Measurements from ENCODE around the gene HBQ1.
A peak's percentile ranks its signal among the peaks of the same experiment; 100 is the strongest.
"Not testable (repeated sequence)": the region's sequence is repeated elsewhere in the genome, so short reads cannot be mapped to it uniquely, and the experiment has no call there.

Gene HBQ1

DNA sequence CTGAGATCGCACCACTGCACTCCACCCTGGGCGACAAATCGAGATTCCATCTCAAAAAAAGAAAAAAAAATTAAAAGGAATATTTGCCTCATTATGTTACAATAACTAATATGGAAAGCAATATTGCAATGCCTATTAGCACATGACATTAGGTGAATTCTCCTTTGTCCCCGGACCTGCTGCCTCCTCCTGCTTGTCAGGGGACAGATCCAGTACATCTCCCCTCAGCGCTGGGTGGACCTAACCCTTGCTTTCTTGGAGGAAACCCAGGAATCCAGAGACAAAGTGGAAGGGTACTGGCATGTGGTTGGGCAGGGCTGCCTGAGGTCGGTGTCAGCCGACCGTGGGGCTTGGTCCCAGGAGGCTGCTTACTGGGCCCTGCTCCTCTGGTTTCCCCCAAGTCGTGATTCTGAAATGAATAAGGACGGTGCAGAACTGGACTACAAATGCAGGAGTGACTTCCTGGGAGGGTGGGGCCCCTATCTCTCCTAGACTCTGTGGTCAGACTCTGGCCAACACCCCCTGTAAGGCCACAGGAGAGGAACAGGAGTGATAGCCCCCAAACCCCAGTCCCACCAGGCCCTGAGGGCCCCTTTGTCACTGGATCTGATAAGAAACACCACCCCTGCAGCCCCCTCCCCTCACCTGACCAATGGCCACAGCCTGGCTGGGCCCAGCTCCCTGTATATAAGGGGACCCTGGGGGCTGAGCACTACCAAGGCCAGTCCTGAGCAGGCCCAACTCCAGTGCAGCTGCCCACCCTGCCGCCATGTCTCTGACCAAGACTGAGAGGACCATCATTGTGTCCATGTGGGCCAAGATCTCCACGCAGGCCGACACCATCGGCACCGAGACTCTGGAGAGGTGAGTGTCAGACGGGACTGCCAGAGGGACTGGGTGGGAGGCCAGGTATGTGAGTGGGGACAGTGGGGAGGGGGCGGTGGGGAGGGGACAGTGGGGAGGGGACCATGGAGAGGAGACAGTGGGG lies 27.8 kb upstream of the HBQ1 start, which contains the start of gene HBZ:
HBZ (plus strand) TSS at position 504 of the 988 bp plus-strand sequence; CDS start at position 770, 266 bp downstream.
- no peaks in the 10 kb centered on the region for H4K20me1 ChIP-seq (ENCODE audit: insufficient read depth)
- TF ChIP-seq, protein P1, sequence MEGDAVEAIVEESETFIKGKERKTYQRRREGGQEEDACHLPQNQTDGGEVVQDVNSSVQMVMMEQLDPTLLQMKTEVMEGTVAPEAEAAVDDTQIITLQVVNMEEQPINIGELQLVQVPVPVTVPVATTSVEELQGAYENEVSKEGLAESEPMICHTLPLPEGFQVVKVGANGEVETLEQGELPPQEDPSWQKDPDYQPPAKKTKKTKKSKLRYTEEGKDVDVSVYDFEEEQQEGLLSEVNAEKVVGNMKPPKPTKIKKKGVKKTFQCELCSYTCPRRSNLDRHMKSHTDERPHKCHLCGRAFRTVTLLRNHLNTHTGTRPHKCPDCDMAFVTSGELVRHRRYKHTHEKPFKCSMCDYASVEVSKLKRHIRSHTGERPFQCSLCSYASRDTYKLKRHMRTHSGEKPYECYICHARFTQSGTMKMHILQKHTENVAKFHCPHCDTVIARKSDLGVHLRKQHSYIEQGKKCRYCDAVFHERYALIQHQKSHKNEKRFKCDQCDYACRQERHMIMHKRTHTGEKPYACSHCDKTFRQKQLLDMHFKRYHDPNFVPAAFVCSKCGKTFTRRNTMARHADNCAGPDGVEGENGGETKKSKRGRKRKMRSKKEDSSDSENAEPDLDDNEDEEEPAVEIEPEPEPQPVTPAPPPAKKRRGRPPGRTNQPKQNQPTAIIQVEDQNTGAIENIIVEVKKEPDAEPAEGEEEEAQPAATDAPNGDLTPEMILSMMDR (conservative IDR thresholded peaks at IDR 0.05; ENCODE audit: low read depth, low read length) = no peak
- H3K4me2 ChIP-seq = no peak within 1 kb of the TSS
- no peak within 1 kb of the TSS for H3K4me3 ChIP-seq (IDR thresholded peaks at IDR 0.05; ENCODE audit: insufficient read depth, low read depth, low read length)
- H2AFZ ChIP-seq (ENCODE audit: low read depth) = no peak within 1 kb of the TSS
- peaks cover 9% of the 10 kb centered on the region for H3K4me1 ChIP-seq (ENCODE audit: low read depth, poor library complexity, severe bottlenecking)
- H3K9ac ChIP-seq = no peak within 1 kb of the TSS
- H3K27me3 ChIP-seq (ENCODE audit: insufficient read depth, low read depth) = peaks cover 69% of the 10 kb centered on the region
- no peak within 1 kb of the TSS for H3K27ac ChIP-seq
- no peaks in the 10 kb centered on the region for H3K79me2 ChIP-seq (ENCODE audit: insufficient read depth, low read depth)
- no peaks in the 10 kb centered on the region for H3K36me3 ChIP-seq (ENCODE audit: insufficient read depth)

DNA sequence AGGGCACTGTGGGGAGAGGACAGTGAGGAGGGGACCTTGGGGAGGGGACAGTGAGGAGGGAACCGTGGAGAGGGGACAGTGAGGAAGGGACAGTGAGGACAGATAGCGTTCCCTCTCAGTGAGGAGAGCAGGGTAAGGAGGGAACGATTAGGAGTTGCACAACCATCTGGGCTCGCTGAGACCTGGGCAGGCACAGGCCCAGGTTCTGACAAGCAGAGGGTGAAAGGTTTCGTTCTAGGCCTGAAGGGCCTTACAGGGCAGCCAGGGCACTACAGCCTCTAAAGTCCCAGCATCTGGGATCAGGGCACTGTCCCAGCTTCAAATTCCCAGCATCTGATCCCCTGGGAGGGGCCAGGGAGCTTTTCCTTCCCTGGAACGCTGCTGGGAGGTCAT lies 27.1 kb upstream of the HBQ1 start:
- H3K4me3 ChIP-seq (IDR thresholded peaks at IDR 0.05; ENCODE audit: insufficient read depth, low read depth, low read length); H3K9ac ChIP-seq; H4K20me1 ChIP-seq (ENCODE audit: insufficient read depth); H3K36me3 ChIP-seq (ENCODE audit: insufficient read depth); H3K4me2 ChIP-seq; H3K79me2 ChIP-seq (ENCODE audit: insufficient read depth, low read depth); H3K27ac ChIP-seq; H3K4me1 ChIP-seq (ENCODE audit: low read depth, poor library complexity, severe bottlenecking); H2AFZ ChIP-seq (ENCODE audit: low read depth): not testable (repeated sequence)
- peaks cover 70% of the 10 kb centered on the region for H3K27me3 ChIP-seq (ENCODE audit: insufficient read depth, low read depth)

DNA sequence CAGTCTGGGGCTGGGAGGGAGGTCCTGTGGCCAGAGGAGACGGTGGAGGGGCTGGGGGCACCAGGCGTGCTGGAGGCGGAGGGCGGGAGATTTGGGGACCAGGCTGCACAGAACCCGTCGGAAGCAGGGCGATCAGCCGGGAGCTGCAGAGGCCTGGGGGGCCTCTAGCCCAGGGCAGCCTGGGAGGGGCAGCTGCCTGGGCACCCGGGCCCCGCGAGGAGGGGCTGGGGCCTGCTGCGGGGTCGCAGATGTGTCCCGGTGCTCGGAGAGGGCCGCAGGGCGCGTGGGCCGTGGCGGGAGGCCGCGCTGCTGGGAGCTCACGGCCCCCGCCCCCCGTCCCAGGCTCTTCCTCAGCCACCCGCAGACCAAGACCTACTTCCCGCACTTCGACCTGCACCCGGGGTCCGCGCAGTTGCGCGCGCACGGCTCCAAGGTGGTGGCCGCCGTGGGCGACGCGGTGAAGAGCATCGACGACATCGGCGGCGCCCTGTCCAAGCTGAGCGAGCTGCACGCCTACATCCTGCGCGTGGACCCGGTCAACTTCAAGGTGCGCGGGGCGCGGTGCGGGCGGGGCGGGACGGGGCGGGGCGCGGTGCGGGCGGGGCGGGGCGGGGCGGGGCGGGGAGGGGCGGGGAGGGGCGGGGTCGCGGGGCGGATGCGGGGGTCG lies 26.6 kb upstream of the HBQ1 start:
- not testable (repeated sequence) for H2AFZ ChIP-seq (ENCODE audit: low read depth); H3K36me3 ChIP-seq (ENCODE audit: insufficient read depth); H3K79me2 ChIP-seq (ENCODE audit: insufficient read depth, low read depth); H3K4me3 ChIP-seq (IDR thresholded peaks at IDR 0.05; ENCODE audit: insufficient read depth, low read depth, low read length); H3K4me1 ChIP-seq (ENCODE audit: low read depth, poor library complexity, severe bottlenecking); H3K9ac ChIP-seq; H3K27ac ChIP-seq; H4K20me1 ChIP-seq (ENCODE audit: insufficient read depth); H3K4me2 ChIP-seq
- peaks cover 69% of the 10 kb centered on the region for H3K27me3 ChIP-seq (ENCODE audit: insufficient read depth, low read depth)

DNA sequence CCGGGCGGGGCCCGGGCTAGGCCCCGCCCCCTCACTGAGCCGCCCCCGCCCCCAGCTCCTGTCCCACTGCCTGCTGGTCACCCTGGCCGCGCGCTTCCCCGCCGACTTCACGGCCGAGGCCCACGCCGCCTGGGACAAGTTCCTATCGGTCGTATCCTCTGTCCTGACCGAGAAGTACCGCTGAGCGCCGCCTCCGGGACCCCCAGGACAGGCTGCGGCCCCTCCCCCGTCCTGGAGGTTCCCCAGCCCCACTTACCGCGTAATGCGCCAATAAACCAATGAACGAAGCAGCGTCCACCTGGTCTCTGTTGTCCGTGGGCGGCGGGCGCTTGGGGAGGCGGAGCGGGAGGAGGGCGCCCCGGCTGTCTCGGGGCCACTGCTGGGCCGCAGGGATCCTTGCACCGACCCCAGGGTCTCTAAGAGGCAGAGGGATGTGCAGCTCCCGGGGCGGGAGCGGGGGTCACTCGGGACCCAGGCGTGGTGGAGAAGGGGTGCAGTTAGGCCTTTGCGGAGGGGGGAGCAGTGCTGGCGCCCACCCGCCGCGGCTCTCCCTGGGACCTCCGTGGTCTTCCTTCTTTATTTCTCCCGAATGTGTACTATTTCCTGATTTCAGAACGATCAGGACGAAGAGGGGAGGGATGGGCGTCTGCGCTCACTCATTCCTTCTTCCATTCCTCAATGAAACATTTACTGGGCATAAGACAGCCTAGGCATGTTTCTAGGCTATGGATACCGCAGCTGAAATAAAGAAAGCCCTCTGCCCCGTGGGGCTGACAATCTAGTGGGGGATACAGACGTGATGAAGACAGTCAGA lies 25.8 kb upstream of the HBQ1 start:
- Histone ChIP-seq H4K20me1 (ENCODE audit: insufficient read depth) (no peaks in the 10 kb centered on the region), H2AFZ (ENCODE audit: low read depth) (peak overlapping the region; percentile 79), H3K4me2 (peak overlapping the region; percentile 87), H3K9ac (no peak overlapping the region), H3K4me1 (ENCODE audit: low read depth, poor library complexity, severe bottlenecking) (peaks cover 9% of the 10 kb centered on the region), H3K36me3 (ENCODE audit: insufficient read depth) (no peaks in the 10 kb centered on the region), H3K27ac (no peak overlapping the region), H3K27me3 (ENCODE audit: insufficient read depth, low read depth) (peaks cover 68% of the 10 kb centered on the region), H3K4me3 (IDR thresholded peaks at IDR 0.05; ENCODE audit: insufficient read depth, low read depth, low read length) (no peak overlapping the region), H3K79me2 (ENCODE audit: insufficient read depth, low read depth) (no peaks in the 10 kb centered on the region)
- TF ChIP-seq, protein P1 (conservative IDR thresholded peaks at IDR 0.05; ENCODE audit: low read depth, low read length) = no peak

DNA sequence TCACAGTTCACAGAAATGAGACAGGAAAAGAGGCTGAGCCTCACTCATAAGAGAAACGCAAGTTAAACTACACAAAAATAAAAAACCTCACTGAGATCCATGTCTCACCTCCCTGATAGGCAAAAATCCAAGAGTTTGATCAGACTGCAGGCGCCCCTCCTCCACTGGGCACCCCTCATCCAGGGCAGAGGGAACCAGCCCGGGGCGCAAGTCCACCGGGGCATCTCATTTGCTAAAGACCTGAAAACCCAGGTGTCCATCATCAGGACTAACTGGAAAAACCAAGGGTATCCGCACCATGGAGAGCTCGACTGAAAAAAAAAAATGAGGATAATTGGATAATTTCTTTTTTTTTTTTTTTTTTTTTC lies 25.2 kb upstream of the HBQ1 start:
- peaks cover 9% of the 10 kb centered on the region for H3K4me1 ChIP-seq (ENCODE audit: low read depth, poor library complexity, severe bottlenecking)
- H3K27ac ChIP-seq = no peak overlapping the region
- H3K4me2 ChIP-seq = peak overlapping the region; percentile 87; the same call in 1 of the 2 replicates
- peak overlapping the region; percentile 79 for H2AFZ ChIP-seq (ENCODE audit: low read depth)
- H4K20me1 ChIP-seq (ENCODE audit: insufficient read depth) = no peaks in the 10 kb centered on the region
- peaks cover 65% of the 10 kb centered on the region for H3K27me3 ChIP-seq (ENCODE audit: insufficient read depth, low read depth)
- no peak overlapping the region for H3K9ac ChIP-seq
- H3K4me3 ChIP-seq (IDR thresholded peaks at IDR 0.05; ENCODE audit: insufficient read depth, low read depth, low read length) = no peak overlapping the region
- no peaks in the 10 kb centered on the region for H3K79me2 ChIP-seq (ENCODE audit: insufficient read depth, low read depth)
- TF ChIP-seq, protein P1 (conservative IDR thresholded peaks at IDR 0.05; ENCODE audit: low read depth, low read length) = no peak
- no peaks in the 10 kb centered on the region for H3K36me3 ChIP-seq (ENCODE audit: insufficient read depth)
